HEK293 (cell line): ENCODE measurements around the gene NTF4.

Experiments
- CTCF ChIA-PET: fragments of 350-600 bp; formaldehyde crosslinking; extraction: SDS; loops from one replicate; lab custom pipeline; 2021; ENCODE audit warnings: antibody characterized with exemption; lab: Yijun Ruan, JAX
- POLR2A ChIA-PET: fragments of 300-600 bp; formaldehyde crosslinking; extraction: SDS; loops from one replicate; lab custom pipeline; 2020; ENCODE audit warnings: antibody characterized with exemption, inconsistent platforms; lab: Yijun Ruan, JAX
- H3K27ac ChIP-seq: fragments of 200-500 bp; sonication (Bioruptor generic); 2 replicates; pipeline ENCODE4 v1.5.1; 2014; ENCODE audit warnings: low read depth, low read length, control low read depth, inconsistent platforms; ENCODE audit errors: extremely low read depth
- H3K36me3 ChIP-seq, 2 experiments: fragments of 200-500 bp in 1 of 2; sonication (Bioruptor generic) in 1 of 2; 1 replicate in 1 of 2; 2 replicates in 1 of 2; pipeline ENCODE4 v1.5.1; 2014 to 2017; ENCODE audit warnings: inconsistent platforms in 2 of 2, low read length in 2 of 2; ENCODE audit not compliant: control insufficient read depth in 2 of 2, insufficient read depth in 1 of 2
- H3K4me1 ChIP-seq: fragments of 200-500 bp; sonication (Bioruptor generic); 2 replicates; pipeline ENCODE4 v1.5.1; 2014; ENCODE audit warnings: mild to moderate bottlenecking, low read length, inconsistent platforms; ENCODE audit not compliant: control insufficient read depth, insufficient read depth
- H3K4me3 ChIP-seq: 2 replicates; pipeline ENCODE4 v1.5.1; 2011; ENCODE audit warnings: low read depth, mild to moderate bottlenecking, control low read depth, low read length, moderate library complexity
- H3K9me3 ChIP-seq: fragments of 200-500 bp; sonication (Bioruptor generic); 2 replicates; pipeline ENCODE4 v1.5.1; 2014; ENCODE audit warnings: low read depth, low read length, inconsistent platforms; ENCODE audit not compliant: control insufficient read depth, insufficient read depth
- IKZF3 ChIP-seq: fragments of 450-650 bp; IDR thresholded peaks from 2 replicates; pipeline ENCODE4 v1.5.0; 2018; ENCODE audit warnings: missing biosample characterization, mild to moderate bottlenecking, missing genetic modification characterization, moderate library complexity
- ZBTB1 ChIP-seq: fragments of 450-650 bp; formaldehyde crosslinking; IDR thresholded peaks from 2 replicates; pipeline ENCODE4 v1.5.1; 2016; ENCODE audit warnings: missing biosample characterization, missing genetic modification characterization
- ZFP41 ChIP-seq: fragments of 450-650 bp; formaldehyde crosslinking; IDR thresholded peaks from 2 replicates; pipeline ENCODE4 v1.5.1; 2016; ENCODE audit warnings: missing biosample characterization, missing genetic modification characterization, borderline replicate concordance
- ZFP69B ChIP-seq: fragments of 450-650 bp; formaldehyde crosslinking; IDR thresholded peaks from 2 replicates; pipeline ENCODE4 v1.5.1; 2016; ENCODE audit warnings: missing biosample characterization, missing genetic modification characterization
- ZNF132 ChIP-seq: fragments of 450-650 bp; formaldehyde crosslinking; IDR thresholded peaks from 2 replicates; pipeline ENCODE4 v1.5.1; 2017; ENCODE audit warnings: missing biosample characterization, missing genetic modification characterization, borderline replicate concordance
- ZNF175 ChIP-seq: fragments of 450-650 bp; formaldehyde crosslinking; IDR thresholded peaks from 2 replicates; pipeline ENCODE4 v1.5.1; 2016; ENCODE audit warnings: missing biosample characterization, missing genetic modification characterization
- ZNF23 ChIP-seq: fragments of 450-650 bp; formaldehyde crosslinking; IDR thresholded peaks from 2 replicates; pipeline ENCODE4 v1.5.1; 2016; ENCODE audit warnings: missing biosample characterization, missing genetic modification characterization, borderline replicate concordance
- ZNF391 ChIP-seq: fragments of 450-650 bp; formaldehyde crosslinking; IDR thresholded peaks from 2 replicates; pipeline ENCODE4 v1.5.1; 2016; ENCODE audit warnings: low read depth, missing biosample characterization, missing genetic modification characterization, borderline replicate concordance
- ZNF394 ChIP-seq: fragments of 450-650 bp; formaldehyde crosslinking; IDR thresholded peaks from 2 replicates; pipeline ENCODE4 v1.5.1; 2016; ENCODE audit warnings: missing biosample characterization, missing genetic modification characterization, mild to moderate bottlenecking, moderate library complexity, borderline replicate concordance
- ZNF544 ChIP-seq: fragments of 450-650 bp; formaldehyde crosslinking; IDR thresholded peaks from 2 replicates; pipeline ENCODE4 v1.5.0; 2017; ENCODE audit warnings: missing biosample characterization, missing genetic modification characterization
- ZNF610 ChIP-seq: fragments of 450-650 bp; formaldehyde crosslinking; IDR thresholded peaks from 2 replicates; pipeline ENCODE4 v1.5.1; 2016; ENCODE audit warnings: missing biosample characterization, missing genetic modification characterization, borderline replicate concordance
- ZNF623 ChIP-seq: fragments of 450-650 bp; formaldehyde crosslinking; IDR thresholded peaks from 2 replicates; pipeline ENCODE4 v1.5.1; 2016; ENCODE audit warnings: missing biosample characterization, missing genetic modification characterization
- ZNF707 ChIP-seq: fragments of 450-650 bp; formaldehyde crosslinking; IDR thresholded peaks from 2 replicates; pipeline ENCODE4 v1.5.1; 2016; ENCODE audit warnings: missing biosample characterization, missing genetic modification characterization
- ZNF785 ChIP-seq: fragments of 450-650 bp; formaldehyde crosslinking; IDR thresholded peaks from 2 replicates; pipeline ENCODE4 v1.5.1; 2016; ENCODE audit warnings: missing biosample characterization, missing genetic modification characterization
- ZNF792 ChIP-seq: fragments of 450-650 bp; formaldehyde crosslinking; IDR thresholded peaks from 2 replicates; pipeline ENCODE4 v1.5.1; 2016; ENCODE audit warnings: missing biosample characterization, missing genetic modification characterization
- TF ChIP-seq, protein P1 (sequence below): fragments of 450-650 bp; IDR thresholded peaks from 2 replicates; pipeline ENCODE4 v1.5.1; 2018; ENCODE audit warnings: missing biosample characterization, mild to moderate bottlenecking, missing genetic modification characterization
- TF ChIP-seq, protein P2 (sequence below): fragments of 450-650 bp; formaldehyde crosslinking; IDR thresholded peaks from 2 replicates; pipeline ENCODE4 v1.5.1; 2016; ENCODE audit warnings: missing biosample characterization, missing genetic modification characterization
- TF ChIP-seq, protein P3 (sequence below): fragments of 450-650 bp; formaldehyde crosslinking; IDR thresholded peaks from 2 replicates; pipeline ENCODE4; 2016; ENCODE audit warnings: missing biosample characterization, missing genetic modification characterization
- TF ChIP-seq, protein P4 (sequence below): fragments of 450-650 bp; formaldehyde crosslinking; IDR thresholded peaks from 2 replicates; pipeline ENCODE4 v1.5.1; 2016; ENCODE audit warnings: missing biosample characterization, missing genetic modification characterization
- TF ChIP-seq, protein P5 (sequence below): fragments of 450-650 bp; formaldehyde crosslinking; IDR thresholded peaks from 2 replicates; pipeline ENCODE4 v1.5.1; 2016; ENCODE audit warnings: missing biosample characterization, missing genetic modification characterization
- TF ChIP-seq, protein P6 (sequence below): sonication (generic); formaldehyde crosslinking; IDR thresholded peaks from 2 replicates; pipeline ENCODE4 v1.8.1; 2022; ENCODE audit warnings: mild to moderate bottlenecking, moderate library complexity, missing genetic modification reagents
- TF ChIP-seq, protein P7 (sequence below): fragments of 450-650 bp; formaldehyde crosslinking; IDR thresholded peaks from 2 replicates; pipeline ENCODE4 v1.5.1; 2017; ENCODE audit warnings: missing biosample characterization, mild to moderate bottlenecking, missing genetic modification characterization, moderate library complexity
- TF ChIP-seq, protein P8 (sequence below): fragments of 450-650 bp; formaldehyde crosslinking; IDR thresholded peaks from 2 replicates; pipeline ENCODE4 v1.5.1; 2016; ENCODE audit warnings: missing biosample characterization, missing genetic modification characterization

NTF4 gene

DNA sequence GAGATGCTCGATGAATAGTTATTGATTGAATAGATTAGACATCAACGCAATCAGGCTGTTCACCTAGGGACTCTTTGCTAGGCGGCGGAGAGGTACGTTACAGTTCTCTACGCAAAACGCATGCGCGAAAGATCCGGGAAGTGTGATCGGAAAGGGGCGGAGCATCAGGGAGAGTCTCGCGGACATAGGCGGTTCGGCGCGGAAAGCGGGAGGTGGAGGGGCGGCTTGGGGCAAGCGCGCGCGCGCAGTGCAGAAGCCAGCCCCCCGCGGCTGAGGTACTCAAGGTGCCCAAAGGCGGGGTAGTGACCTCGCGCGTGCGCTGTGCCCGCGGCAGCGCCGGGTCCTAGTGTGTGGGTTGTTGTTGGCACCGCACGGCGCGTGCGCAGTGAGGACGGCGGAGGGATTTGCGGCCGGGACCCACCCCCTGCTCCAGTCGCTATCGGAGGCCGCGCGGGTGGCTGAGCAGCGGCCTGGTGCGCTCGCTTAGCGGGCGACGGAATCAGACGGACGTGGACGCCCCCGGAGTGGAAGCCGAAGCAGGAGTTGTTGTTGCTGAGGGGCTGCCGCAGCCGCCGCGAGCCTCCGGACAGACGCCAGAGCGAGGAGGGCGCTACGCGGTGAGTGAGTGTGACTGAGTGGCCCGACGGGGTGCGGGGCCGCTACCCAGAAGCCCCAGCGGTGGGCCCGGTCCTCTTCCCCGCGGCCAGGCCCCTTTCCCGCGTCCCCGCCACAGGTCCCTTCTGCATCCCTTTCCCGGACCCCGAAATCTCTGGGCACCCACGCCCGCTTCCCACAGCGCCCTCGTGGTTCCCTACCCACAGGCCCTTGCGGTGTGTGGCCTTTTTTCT, 20.6 kb upstream of the NTF4 start, which contains the start of gene SNRNP70 (continued):
- TF ChIP-seq ZFP69B (tag by site-specific recombination): peak; percentile 99
- TF ChIP-seq, protein P1, sequence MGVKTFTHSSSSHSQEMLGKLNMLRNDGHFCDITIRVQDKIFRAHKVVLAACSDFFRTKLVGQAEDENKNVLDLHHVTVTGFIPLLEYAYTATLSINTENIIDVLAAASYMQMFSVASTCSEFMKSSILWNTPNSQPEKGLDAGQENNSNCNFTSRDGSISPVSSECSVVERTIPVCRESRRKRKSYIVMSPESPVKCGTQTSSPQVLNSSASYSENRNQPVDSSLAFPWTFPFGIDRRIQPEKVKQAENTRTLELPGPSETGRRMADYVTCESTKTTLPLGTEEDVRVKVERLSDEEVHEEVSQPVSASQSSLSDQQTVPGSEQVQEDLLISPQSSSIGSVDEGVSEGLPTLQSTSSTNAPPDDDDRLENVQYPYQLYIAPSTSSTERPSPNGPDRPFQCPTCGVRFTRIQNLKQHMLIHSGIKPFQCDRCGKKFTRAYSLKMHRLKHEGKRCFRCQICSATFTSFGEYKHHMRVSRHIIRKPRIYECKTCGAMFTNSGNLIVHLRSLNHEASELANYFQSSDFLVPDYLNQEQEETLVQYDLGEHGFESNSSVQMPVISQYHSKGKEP: no peak
- no peak for TF ChIP-seq ZNF175 (tag by site-specific recombination)
- TF ChIP-seq, all 188 proteins: peak for 98

DNA sequence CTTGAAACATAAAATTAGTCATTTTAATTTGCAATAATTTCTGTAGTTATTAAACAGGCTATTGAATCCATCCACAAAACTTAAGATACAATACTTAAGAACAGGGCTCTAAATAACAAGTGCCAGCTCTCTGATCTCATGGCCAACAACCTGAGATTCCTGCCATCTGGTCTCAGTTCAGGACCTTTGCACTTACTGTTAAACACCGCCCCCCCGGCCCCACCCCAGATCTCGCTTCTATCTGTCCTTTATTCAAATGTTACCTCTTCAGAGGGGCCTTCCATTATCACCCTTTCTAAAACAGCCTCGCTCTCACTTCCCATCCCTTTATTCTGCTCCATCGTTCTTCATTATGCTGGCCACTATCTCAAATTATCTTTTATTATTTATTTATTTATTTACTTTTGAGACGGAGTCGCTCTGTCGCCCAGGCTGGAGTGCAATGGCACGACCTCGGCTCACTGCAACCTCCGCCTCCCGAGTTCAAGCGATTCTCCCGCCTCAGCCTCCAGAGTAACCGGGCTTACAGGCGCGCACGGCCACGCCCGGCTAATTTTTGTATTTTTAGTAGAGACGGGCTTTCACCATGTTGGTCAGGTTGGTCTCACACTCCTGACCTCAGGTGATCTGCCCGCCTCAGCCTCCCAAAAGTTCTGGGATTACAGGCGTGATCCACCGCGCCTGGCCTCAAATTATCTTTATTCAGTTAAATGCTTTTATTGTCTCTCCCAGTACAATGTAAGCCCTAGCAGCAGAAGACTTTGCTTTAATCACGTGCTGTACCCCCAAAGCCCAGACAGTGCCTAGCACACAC, 19.8 kb upstream of the NTF4 start:
- POLR2A ChIA-PET: no interaction called here
- peaks cover 28 to 31% of the 10 kb centered on the region in 2 experiments for H3K36me3 ChIP-seq
- peaks cover 5% of the 10 kb centered on the region; the same call in 1 of the 2 replicates for H3K4me1 ChIP-seq
- H3K4me3 ChIP-seq: peak overlapping the region; percentile 29
- no peaks in the 10 kb centered on the region for H3K9me3 ChIP-seq
- CTCF ChIA-PET: interaction anchor here (1.0 kb wide), 1 partner anchor 11 kb away, joined by 3 read pairs; no protein-coding TSS in a partner anchor
- H3K27ac ChIP-seq: peak overlapping the region; percentile 56
- TF ChIP-seq ZNF132 (tag by site-specific recombination) (no peak), ZNF391 (tag by site-specific recombination) (no peak), ZBTB1 (no peak), ZNF610 (tag by site-specific recombination) (no peak), ZNF707 (tag by site-specific recombination) (no peak), ZNF623 (tag by site-specific recombination) (peak; percentile 30; the same call in 1 of the 2 replicates), ZFP41 (no peak), ZNF544 (no peak), ZNF785 (tag by site-specific recombination) (no peak), ZNF394 (tag by site-specific recombination) (no peak), IKZF3 (tag by site-specific recombination) (no peak), ZNF792 (tag by site-specific recombination) (no peak), ZNF23 (tag by site-specific recombination) (no peak)
- TF ChIP-seq, protein P2, sequence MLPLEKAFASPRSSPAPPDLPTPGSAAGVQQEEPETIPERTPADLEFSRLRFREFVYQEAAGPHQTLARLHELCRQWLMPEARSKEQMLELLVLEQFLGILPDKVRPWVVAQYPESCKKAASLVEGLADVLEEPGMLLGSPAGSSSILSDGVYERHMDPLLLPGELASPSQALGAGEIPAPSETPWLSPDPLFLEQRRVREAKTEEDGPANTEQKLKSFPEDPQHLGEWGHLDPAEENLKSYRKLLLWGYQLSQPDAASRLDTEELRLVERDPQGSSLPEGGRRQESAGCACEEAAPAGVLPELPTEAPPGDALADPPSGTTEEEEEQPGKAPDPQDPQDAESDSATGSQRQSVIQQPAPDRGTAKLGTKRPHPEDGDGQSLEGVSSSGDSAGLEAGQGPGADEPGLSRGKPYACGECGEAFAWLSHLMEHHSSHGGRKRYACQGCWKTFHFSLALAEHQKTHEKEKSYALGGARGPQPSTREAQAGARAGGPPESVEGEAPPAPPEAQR (tag by site-specific recombination): 0 out of 2 replicates have a peak, but pooled peaks have one; percentile 81
- TF ChIP-seq, protein P3, sequence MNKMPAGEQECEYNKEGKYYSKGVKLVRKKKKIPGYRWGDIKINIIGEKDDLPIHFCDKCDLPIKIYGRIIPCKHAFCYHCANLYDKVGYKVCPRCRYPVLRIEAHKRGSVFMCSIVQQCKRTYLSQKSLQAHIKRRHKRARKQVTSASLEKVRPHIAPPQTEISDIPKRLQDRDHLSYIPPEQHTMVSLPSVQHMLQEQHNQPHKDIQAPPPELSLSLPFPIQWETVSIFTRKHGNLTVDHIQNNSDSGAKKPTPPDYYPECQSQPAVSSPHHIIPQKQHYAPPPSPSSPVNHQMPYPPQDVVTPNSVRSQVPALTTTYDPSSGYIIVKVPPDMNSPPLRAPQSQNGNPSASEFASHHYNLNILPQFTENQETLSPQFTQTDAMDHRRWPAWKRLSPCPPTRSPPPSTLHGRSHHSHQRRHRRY (tag by site-specific recombination): no peak
- TF ChIP-seq, protein P4, sequence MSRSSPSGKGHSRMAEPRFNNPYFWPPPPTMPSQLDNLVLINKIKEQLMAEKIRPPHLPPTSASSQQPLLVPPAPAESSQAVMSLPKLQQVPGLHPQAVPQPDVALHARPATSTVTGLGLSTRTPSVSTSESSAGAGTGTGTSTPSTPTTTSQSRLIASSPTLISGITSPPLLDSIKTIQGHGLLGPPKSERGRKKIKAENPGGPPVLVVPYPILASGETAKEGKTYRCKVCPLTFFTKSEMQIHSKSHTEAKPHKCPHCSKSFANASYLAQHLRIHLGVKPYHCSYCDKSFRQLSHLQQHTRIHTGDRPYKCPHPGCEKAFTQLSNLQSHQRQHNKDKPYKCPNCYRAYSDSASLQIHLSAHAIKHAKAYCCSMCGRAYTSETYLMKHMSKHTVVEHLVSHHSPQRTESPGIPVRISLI: no peak
- TF ChIP-seq, protein P5, sequence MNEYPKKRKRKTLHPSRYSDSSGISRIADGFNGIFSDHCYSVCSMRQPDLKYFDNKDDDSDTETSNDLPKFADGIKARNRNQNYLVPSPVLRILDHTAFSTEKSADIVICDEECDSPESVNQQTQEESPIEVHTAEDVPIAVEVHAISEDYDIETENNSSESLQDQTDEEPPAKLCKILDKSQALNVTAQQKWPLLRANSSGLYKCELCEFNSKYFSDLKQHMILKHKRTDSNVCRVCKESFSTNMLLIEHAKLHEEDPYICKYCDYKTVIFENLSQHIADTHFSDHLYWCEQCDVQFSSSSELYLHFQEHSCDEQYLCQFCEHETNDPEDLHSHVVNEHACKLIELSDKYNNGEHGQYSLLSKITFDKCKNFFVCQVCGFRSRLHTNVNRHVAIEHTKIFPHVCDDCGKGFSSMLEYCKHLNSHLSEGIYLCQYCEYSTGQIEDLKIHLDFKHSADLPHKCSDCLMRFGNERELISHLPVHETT (tag by site-specific recombination): no peak
- TF ChIP-seq, protein P6, sequence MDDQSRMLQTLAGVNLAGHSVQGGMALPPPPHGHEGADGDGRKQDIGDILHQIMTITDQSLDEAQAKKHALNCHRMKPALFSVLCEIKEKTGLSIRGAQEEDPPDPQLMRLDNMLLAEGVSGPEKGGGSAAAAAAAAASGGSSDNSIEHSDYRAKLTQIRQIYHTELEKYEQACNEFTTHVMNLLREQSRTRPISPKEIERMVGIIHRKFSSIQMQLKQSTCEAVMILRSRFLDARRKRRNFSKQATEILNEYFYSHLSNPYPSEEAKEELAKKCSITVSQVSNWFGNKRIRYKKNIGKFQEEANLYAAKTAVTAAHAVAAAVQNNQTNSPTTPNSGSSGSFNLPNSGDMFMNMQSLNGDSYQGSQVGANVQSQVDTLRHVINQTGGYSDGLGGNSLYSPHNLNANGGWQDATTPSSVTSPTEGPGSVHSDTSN (CRISPR knock-in tag): no peak
- TF ChIP-seq, protein P7, sequence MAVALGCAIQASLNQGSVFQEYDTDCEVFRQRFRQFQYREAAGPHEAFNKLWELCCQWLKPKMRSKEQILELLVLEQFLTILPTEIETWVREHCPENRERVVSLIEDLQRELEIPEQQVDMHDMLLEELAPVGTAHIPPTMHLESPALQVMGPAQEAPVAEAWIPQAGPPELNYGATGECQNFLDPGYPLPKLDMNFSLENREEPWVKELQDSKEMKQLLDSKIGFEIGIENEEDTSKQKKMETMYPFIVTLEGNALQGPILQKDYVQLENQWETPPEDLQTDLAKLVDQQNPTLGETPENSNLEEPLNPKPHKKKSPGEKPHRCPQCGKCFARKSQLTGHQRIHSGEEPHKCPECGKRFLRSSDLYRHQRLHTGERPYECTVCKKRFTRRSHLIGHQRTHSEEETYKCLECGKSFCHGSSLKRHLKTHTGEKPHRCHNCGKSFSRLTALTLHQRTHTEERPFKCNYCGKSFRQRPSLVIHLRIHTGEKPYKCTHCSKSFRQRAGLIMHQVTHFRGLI (tag by site-specific recombination): no peak
- TF ChIP-seq, protein P8, sequence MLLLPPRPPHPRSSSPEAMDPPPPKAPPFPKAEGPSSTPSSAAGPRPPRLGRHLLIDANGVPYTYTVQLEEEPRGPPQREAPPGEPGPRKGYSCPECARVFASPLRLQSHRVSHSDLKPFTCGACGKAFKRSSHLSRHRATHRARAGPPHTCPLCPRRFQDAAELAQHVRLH (tag by site-specific recombination): no peak
